HG02678 (cell line): Measurements from ENCODE around the gene CCL27.

Source experiments
- ATAC-seq: cut with Tn5 transposase; IDR thresholded peaks from one replicate; pipeline ENCODE4 v1.9.1; 2021; ENCODE audit warnings: mild to moderate bottlenecking, moderate library complexity; ENCODE audit not compliant: unreplicated experiment

The CCL27 gene

GRCh38 chr9:34628656-34629490 lies 33.6 kb downstream of the CCL27 start, which contains the start of gene ARID3C:
Gene ARID3C, minus strand, starts transcription at chr9:34629066. Its CDS starts 1,052 bp downstream, at chr9:34628014.
- no peak for ATAC-seq

DNA sequence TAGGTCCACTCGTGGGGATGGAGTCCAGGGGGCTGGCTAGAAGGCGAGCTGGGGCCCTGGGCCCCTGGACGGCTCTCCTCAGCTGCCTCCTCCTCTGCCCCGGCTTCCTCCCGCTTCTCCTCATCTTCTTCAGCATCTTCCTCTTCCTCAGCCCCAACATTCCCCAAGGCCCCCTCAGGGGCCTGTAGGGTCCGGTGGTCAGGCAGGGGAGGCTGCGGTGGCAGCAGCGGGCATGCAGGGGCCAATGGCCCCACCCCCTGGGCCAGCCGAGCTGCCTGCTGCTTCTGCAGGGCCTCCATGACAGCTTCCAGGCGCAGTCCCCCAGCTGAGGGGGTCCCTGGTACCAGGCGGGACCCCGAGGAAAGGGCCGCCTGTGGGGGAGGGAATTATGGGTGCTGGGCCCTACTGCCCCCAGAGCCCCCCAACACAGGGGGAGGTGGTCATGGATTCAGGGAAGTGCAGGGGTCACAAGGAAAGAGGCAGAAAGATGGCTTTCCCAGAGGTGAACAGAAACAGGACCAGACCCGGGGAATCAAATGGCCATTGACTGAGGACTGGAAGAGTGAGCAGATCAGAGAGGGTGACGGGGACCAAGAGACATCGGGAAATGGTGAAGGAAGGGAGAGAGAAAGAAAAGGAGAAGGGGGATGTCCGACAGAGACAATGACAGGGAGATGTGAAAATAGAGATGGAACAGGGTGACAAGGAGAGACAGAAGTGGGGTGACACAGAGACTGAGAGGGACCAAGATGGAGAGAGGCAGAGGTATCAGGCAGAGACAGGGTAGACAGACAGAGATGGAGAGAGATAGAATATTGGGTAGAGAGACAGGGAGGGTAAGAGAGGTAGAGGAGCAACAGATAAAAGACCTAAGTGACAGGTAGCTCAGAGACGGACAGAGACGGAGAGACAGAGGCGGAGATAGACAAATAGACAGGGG lies 34.5 kb downstream of the CCL27 start:
- no peak for ATAC-seq

GRCh38 chr9:34625186-34625486 lies 37.3 kb downstream of the CCL27 start:
- ATAC-seq = no peak

DNA sequence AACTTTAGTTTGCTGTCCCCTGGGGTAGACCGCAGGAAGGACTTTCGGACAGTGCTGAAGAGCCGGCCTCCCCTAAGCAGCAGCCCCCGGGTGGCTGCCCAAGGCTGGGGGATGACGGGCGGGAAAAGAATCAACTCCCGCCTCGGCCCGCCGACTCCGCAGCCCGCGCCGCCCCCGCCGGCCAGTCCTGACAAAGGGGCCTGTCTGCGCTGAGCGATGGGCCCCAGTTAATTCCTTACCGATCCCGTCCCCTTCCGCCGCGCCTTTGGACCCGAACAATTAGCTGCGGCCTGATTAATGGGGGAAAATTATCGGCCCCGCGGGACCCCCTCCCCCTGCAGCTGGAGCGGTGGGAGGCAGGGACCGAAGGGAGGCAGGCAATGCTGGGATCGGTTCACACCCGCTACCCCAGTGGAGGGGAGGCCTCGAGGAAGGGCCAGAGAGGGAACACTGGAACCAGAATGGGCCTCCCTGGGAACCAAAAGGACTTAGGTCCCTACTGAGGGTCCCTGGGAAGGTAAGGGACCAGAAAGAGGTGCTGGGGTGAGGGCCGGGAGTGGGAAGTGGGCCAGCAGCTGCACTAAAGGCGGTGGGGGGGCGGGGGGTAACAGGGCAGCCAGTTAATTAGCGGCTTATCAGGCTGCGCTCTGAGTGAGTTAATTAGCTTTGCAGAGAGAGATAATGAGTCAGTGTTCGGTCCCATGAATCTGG lies 37.8 kb downstream of the CCL27 start:
- ATAC-seq = no peak

- no peak for ATAC-seq
Measured at GRCh38 chr9:34623374-34624235, 38.9 kb downstream of the CCL27 start.

GRCh38 chr9:34620061-34620994 lies 42.1 kb downstream of the CCL27 start, which contains the start of gene DCTN3:
Gene DCTN3, minus strand, starts transcription at chr9:34620495. Its CDS starts 31 bp downstream, at chr9:34620464.
- ATAC-seq = peak; percentile 99

- ATAC-seq = no peak
Measured at GRCh38 chr9:34615132-34615531, 47.3 kb downstream of the CCL27 start.

DNA sequence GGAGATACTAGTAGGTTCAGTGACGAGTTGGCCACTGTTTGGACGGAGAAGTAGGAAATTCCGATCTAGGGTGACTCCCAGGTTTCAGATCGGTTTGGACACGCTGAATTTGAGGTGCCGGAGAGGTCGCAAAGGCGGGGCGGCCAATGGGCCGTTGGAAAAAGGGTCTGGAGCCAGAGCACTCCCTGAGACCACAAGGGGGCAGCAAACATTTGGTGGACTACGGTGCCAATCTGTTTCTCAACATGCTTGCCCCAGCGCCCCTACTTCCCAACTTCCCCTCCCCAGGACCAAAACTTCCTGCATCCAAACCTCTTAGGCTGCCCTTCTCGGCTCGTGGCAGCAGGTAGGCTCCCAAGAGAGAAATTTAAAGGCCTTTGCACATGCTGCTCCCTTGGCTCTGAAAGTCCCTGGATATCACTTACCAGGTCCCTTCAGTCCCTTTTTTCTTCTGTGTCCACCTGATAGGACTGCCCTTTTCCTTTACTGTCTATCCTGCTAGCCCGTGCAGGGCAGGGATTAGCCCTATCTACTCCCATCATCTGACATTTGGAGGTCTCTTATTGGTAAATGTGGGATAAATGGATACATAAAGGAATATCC lies 49.6 kb downstream of the CCL27 start:
- no peak for ATAC-seq
